GM18502 (cell line): ENCODE measurements around the gene TOR4A.

Source experiments
- ATAC-seq: cut with Tn5 transposase; IDR thresholded peaks from one replicate; pipeline ENCODE4 v1.9.1; 2021; ENCODE audit warnings: mild to moderate bottlenecking; ENCODE audit not compliant: unreplicated experiment, poor library complexity

TOR4A gene

GRCh38 chr9:137314561-137315560 lies 37.3 kb downstream of the TOR4A start:
- no peak for ATAC-seq

- ATAC-seq: no peak
Measured at GRCh38 chr9:137315581-137316011, 38.1 kb downstream of the TOR4A start.

GRCh38 chr9:137316012-137316981 lies 38.8 kb downstream of the TOR4A start:
- peak; percentile 44 for ATAC-seq

- no peak for ATAC-seq
Measured at GRCh38 chr9:137317021-137317717, 39.6 kb downstream of the TOR4A start.

- no peak for ATAC-seq
Measured at GRCh38 chr9:137317718-137318511, 40.4 kb downstream of the TOR4A start.

- no peak for ATAC-seq
Measured at GRCh38 chr9:137318602-137319001, 41.1 kb downstream of the TOR4A start.

- no peak for ATAC-seq
Measured at GRCh38 chr9:137319011-137319738, 41.6 kb downstream of the TOR4A start.

- ATAC-seq: no peak
Measured at GRCh38 chr9:137319739-137320551, 42.4 kb downstream of the TOR4A start.

GRCh38 chr9:137320555-137321384 lies 43.2 kb downstream of the TOR4A start:
- ATAC-seq: no peak

GRCh38 chr9:137321726-137322361 lies 44.3 kb downstream of the TOR4A start:
- ATAC-seq: no peak

GRCh38 chr9:137323531-137324331 lies 46.2 kb downstream of the TOR4A start:
- ATAC-seq: no peak

- ATAC-seq: no peak
Measured at GRCh38 chr9:137325124-137325523, 47.6 kb downstream of the TOR4A start.

- no peak for ATAC-seq
Measured at GRCh38 chr9:137325799-137326198, 48.3 kb downstream of the TOR4A start.

GRCh38 chr9:137326445-137327065 lies 49.0 kb downstream of the TOR4A start:
- ATAC-seq: no peak
